Measurements from ENCODE around the gene PXT1.
A peak's percentile ranks its signal among the peaks of the same experiment; 100 is the strongest.
"Not testable (repeated sequence)": the region's sequence is repeated elsewhere in the genome, so short reads cannot be mapped to it uniquely, and the experiment has no call there.

Gene PXT1, protein sequence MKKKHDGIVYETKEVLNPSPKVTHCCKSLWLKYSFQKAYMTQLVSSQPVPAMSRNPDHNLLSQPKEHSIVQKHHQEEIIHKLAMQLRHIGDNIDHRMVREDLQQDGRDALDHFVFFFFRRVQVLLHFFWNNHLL

GRCh38 chr6:36442671-36443470 lies at the start of gene PXT1, which contains the start of gene KCTD20:
Gene PXT1 (minus strand): TSS chr6:36442854. CDS start chr6:36426082, 16,772 bp downstream.
Gene KCTD20 (plus strand): TSS chr6:36443000. CDS start chr6:36470098, 27,098 bp downstream.
- peak; percentile 76 for DNase-seq

GRCh38 chr6:36492092-36492491 lies 49.4 kb upstream of the PXT1 start:
- DNase-seq, result no peak

- DNase-seq, result no peak
These were observed 48.8 kb upstream of the PXT1 start for GRCh38 chr6:36491378-36491965.

GRCh38 chr6:36489426-36489825 lies 46.8 kb upstream of the PXT1 start:
- DNase-seq, result no peak

GRCh38 chr6:36488221-36488620 lies 45.6 kb upstream of the PXT1 start:
- DNase-seq, result no peak

GRCh38 chr6:36487698-36488097 lies 45.0 kb upstream of the PXT1 start:
- no peak for DNase-seq

GRCh38 chr6:36484736-36485135 lies 42.1 kb upstream of the PXT1 start:
- DNase-seq, result no peak

DNA sequence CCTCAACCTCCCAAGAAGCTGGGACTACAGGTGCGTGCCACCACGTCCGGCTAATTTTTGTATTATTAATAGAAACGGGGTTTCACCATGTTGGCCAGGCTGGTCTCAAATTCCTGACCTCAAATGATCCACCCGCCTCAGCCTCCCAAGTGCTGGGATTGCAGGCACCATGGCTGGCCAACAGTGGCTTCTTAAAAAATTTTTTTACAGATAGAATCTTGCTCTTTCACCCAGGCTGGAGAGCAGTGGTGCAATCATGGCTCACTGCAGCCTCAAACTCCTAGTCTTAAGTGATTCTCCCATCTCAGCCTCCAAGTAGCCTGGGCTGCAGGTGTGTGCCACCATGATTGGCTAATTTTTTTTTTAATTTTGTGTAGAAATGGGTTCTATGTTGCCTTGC lies 40.7 kb upstream of the PXT1 start:
- not testable (repeated sequence) for DNase-seq

- no peak for DNase-seq
These were observed 36.6 kb upstream of the PXT1 start for GRCh38 chr6:36479256-36479655.

GRCh38 chr6:36478051-36478526 lies 35.4 kb upstream of the PXT1 start:
- DNase-seq, result no peak

GRCh38 chr6:36469946-36470345 lies 27.3 kb upstream of the PXT1 start:
- DNase-seq, result no peak

DNA sequence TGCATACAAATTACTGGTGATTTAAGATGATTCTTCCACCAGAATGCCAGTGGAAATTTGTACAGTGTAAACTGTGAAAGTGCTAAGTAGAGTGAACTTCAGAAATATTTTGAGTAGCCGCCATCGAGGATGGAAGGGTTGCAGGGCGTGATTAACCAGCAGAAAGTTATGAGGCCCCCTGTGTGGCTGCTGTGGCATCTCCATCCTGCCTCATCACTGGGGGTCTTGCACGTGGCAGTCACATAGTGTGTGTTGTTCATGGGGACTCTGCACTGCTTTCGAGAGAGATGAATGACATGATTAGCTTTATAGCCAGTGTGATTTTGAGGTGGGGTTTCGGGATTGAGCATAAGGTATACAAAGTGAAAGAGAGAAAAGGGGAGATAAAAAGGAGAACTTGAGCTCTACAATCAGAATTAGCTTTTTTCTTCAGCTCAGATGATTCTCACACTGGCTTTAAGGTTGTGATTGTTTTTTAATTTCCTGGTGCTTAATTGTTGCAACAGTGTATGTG lies 26.6 kb upstream of the PXT1 start:
- no peak for DNase-seq

DNA sequence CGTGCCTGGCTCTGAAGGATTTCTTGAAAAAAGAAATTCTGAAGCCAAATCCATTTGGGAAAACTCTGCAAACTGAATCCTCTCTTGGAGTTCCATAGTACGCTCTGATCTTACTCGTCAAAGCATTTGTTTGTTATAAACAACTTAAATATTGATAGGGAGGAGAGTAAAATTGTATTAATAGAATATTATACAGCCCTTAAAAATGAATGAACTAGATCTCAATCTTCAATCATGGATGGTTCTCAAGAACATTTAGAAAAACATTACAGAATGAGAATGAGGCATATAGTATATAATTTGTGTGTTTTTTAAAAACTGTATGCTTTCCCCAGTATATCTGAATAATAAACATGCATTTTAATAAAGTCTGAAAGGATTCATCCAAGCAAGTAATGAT lies 25.0 kb upstream of the PXT1 start:
- no peak for DNase-seq

DNA sequence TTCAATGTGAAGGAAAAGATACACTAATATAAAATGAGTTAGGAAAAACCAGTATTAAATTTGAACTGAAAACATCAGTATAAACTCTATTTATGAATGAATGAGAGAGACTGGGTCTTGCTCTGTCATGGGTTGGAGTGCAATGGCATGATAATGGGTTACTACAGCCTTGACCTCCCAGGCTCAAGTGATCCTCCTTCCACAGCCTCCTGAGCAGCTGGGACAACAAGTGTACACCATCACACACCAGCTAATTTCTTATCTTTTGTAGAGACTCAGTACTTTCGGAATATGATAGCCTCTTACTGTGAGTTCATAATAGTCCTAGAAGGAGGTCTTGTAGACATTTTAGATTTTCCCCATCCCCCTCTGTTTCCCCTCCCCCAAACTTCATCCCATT lies 21.6 kb upstream of the PXT1 start:
- no peak for DNase-seq

DNA sequence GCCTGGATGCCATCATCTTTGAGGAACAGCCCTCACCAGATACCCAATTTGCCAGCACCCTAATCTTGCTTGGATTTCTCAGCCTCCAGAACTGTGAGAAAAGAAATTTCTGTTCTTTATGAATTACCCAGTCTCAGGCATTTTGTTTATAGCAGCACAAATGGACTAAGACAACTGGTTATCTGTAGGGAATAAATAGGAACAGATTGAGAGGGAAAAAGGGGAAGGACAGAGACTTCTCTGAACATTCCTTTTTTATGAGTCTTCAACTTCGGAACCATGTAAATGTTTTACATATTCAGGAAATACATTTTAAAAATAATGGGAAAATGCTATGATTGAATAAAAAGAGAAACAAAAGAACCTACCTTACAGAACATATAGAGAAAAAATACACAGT lies 21.0 kb upstream of the PXT1 start:
- DNase-seq, result no peak

GRCh38 chr6:36461646-36462045 lies 19.0 kb upstream of the PXT1 start:
- no peak for DNase-seq

DNA sequence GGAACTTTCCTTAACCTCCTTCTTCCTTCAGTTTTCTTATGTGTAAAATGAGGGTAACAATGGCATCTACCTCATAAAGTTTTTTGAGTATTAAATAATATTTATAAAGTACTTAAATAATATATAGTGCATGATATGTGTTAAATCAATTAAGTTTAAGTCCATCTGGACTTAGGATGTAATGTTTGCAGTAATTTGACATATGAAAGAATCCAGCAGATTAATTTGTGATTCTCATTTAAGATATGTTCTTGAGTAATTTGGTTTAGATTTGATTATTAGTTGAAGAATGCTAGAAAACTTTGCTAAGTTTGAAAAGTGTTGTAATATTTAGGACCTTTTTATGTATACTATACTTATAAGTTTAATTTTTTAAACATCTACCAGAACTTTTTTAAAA lies 18.3 kb upstream of the PXT1 start:
- DNase-seq, result no peak

- no peak for DNase-seq
These were observed 16.8 kb upstream of the PXT1 start for GRCh38 chr6:36459501-36459900.

DNA sequence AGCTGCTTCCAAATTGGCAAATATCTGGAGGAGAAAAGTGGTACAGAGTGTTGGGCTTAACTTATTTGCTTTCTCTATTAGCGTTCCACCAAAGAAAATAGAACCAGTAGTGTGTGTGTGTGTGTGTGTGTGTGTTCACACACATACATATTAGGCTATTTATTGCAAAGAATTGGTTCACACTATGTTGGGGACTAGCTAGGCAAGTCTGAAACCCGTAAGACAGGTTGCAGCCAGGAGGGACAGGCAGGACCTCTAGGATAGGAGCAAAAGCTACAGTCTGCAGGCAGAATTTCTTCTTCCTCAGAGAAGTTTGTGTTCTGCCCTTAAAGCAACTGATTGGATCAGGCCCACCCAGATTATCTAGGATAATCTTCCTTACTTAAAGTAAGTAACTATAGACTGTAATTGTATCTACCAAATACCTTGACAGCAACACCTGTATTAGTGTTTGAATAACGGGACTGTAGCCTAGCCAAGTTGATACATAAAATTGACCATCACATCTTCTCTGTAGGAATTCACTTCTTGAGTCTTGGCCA lies 12.9 kb upstream of the PXT1 start:
- no peak for DNase-seq

- DNase-seq, result not testable (repeated sequence)
These were observed 10.2 kb upstream of the PXT1 start for GRCh38 chr6:36452897-36453296.

- DNase-seq, result not testable (repeated sequence)
These were observed 6.5 kb upstream of the PXT1 start for GRCh38 chr6:36449173-36449572.

DNA sequence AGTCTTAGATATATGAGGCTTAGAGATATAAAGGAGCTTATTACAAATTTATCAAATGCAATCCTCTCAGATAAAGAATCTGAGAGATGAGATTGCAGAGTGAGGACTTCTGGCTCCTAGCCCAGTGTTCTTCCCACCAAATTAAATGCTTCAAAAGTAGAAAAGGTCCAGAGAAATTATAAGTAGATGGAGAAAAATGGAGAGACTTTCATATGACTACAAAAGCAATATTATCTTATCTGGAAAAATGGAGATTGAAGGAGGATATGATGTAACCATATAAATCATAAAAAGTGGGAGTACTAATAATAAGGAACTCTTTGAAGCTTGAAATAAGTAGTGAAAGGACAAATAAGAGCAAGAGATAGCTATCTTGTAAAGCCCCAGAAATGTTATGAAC lies 3.0 kb upstream of the PXT1 start:
- DNase-seq, result no peak

- no peak for DNase-seq
These were observed 1.8 kb upstream of the PXT1 start for GRCh38 chr6:36444470-36444869.
